Stimulated activated naive CD4-positive, alpha-beta T cell (primary cell): ENCODE results near the gene WFDC5.
A peak's percentile ranks its signal among the peaks of the same experiment; 100 is the strongest.
"Not testable (repeated sequence)": the region's sequence is repeated elsewhere in the genome, so short reads cannot be mapped to it uniquely, and the experiment has no call there.

Experiments used
- DNase-seq, 6 experiments: peaks; one replicate each; lab custom pipeline; 2025; lab: John Stamatoyannopoulos, UW

WFDC5 gene, protein sequence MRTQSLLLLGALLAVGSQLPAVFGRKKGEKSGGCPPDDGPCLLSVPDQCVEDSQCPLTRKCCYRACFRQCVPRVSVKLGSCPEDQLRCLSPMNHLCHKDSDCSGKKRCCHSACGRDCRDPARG

DNA sequence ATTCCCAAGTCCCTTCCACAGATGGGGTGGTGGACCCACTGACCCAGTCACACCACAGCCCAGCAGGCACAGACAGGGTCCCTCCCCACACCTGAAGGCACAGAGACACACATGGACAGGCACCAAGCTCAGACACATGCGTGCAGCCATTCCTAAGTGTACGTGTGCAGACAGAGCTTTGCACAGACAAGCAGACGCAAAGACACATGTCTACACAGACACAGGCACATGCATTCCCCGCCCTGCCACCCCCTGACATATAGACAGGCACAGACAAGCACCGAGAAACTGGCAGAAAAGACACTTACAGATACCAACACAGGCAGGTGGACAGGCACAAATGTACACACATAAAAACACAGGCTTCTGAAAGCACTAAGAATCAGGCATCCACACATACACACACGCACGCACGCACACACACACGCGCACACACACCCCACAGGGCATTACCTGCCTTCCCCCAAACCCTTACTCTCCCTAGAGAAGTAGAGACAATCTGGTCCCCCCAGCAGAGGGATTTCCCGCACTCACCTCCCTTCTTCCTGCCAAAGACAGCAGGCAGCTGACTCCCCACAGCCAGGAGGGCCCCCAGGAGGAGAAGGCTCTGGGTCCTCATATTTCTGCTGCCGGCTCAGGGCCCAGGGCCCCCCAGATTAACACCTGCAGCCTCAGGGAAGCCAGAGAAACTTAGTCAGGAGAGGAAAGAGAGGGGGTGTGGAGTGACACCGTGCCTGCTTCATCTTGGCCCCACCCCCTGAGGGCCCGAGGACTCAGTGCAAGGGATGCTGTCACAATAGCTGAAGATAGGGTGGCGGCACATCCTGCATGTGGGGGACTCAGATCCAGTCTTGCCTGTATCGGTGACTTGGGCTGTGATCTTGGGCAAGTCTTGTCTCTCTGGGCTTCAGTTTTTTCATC lies at the start of gene WFDC5:
Gene WFDC5, minus strand, starts transcription at position 710 of the 921 bp plus-strand sequence. Its CDS starts 91 bp downstream, at position 619.
- no peak for DNase-seq

DNA sequence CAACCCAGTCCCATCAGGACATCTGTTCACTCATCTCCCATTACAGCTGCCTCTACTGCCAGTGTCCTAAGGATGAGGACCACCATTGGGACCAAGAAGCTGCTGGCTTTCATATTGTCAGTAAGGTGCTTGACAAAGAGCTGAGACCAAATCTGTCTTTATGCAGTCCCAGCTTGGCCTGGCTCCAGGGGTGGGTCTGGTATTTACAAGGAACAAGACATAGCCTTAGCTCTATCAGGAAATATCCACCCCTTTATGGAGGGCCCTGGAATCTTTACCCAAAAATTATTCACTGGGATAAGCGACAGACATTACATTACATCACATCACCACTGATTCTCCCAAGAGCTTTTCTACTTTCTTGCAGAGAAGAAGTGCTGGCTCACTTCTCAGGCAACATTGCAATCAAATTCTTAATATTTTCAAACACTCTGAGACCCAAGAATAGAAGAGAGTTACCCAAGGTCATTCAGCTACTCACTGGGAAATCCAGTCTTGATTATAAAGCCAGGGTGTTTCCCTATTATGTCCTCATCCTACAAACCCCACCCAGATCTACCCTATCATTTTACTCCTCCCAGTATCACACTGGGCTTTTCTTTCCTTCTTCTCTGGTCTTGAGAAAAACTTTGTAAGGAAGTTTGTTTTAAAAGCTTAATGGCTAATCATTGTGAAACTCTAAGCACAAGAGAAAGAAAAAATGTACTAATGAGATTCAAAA lies 48.3 kb upstream of the WFDC5 start:
- DNase-seq, result no peak

DNA sequence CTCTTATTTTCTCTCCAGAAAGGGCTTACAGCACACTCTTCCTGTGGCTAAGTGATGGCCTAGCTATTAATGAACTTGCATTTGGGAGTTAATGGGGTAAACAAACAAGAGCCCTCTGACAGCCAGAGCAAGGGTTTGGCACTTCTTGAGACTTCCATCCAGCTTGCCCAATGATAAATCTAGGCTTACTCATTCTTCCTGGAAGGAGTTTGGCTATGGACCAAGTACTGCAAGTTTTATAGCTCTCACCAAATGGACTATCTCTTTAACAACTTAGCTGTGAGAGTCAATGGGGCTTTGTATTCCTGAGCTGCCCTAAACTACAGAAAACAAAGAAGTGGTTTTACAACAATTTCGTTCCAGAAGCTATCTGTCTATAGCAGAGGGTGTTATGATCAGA lies 43.0 kb upstream of the WFDC5 start:
- no peak for DNase-seq

DNA sequence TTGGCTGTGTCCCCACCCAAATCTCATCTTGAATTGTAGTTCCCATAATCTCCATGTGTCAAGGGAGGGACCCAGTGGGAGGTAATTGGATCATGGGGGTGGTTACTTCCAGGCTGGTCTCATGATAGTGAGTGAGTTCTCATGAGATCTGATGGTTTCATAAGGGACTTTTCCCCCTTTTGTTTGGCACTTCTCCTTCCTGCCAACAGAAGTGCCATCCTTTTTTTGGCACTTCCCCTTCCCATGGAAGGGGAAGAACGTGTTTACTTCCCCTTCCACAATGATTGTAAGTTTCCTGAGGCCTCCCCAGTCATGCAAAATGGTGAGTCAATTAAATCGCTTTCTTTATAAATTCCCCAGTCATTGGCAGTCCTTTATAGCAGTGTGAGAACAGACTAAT lies 41.7 kb upstream of the WFDC5 start:
- no peak for DNase-seq

DNA sequence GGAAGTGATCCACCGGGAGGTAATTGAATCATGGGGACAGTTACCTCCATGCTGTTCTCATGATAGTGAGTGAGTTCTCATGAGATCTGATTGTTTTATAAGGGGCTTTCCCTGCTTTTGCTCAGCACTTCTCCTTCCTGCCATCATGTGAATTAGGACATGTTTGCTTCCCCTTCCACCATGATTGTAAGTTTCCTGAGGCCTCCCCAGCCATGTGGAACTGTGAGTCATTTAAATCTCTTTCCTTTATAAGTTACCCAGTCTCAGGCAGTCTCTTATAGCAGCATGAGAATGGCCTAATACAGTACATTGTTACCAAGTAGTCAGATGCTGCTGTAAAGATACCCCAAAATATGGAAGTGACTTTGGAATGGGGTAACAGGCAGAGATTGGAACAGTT lies 39.8 kb upstream of the WFDC5 start:
- not testable (repeated sequence) for DNase-seq

DNA sequence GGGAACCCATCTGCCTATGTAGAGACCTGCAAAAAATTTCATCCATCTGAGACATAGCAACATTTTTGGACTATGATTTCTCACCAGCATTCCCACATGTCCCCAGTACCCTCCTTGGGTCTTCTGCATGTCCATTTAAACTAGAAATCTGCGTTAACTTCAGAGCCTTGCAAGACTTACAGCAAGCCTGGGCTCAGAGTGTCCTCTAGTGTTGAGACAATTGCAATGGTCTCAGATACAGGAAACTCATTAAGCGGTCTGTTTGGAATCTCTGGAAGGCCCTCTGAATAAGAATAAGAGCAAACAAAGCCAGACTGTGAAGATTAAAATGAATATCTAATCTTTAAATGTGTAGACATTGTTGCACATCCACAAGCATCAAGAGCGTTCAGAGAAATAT lies 39.2 kb upstream of the WFDC5 start:
- DNase-seq, result no peak

DNA sequence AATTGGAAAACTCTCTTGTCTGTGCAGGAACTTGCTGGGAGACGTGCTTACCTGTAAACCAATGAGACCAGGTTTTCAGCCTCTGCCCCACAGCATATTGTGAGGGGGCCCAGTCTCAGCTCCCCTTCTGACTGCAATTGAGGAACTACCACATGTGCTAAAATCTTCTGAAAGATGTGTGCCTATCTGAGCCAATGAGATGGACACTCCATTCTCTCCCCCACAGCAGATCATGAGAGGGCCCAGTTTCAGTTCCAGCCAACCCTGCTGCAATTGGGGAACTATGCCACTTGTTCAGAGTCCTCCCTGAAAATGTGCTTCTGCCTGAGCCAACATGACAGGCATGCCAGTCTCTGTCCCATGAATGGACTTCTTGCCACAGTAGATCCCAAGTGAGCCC lies 38.8 kb upstream of the WFDC5 start:
- DNase-seq, result no peak

DNA sequence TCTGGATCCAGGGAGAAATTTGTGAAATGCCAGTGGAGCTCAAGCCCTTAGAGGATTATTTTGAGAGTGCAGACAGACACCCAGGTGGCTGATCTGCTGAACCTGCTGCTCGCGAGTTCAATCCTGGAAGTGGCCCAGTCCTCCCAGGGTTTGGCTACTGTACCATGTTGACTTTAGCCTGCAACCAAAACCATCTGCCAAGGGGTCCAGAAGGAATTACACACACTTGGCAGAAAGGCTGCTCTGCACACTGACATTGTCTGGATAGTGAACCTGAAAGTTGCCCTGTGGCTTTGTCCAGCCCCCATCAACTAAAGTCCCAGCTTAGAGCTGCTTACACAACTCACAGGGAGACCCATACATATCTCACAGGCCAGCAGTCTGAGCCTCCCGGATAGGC lies 38.2 kb upstream of the WFDC5 start:
- no peak for DNase-seq

DNA sequence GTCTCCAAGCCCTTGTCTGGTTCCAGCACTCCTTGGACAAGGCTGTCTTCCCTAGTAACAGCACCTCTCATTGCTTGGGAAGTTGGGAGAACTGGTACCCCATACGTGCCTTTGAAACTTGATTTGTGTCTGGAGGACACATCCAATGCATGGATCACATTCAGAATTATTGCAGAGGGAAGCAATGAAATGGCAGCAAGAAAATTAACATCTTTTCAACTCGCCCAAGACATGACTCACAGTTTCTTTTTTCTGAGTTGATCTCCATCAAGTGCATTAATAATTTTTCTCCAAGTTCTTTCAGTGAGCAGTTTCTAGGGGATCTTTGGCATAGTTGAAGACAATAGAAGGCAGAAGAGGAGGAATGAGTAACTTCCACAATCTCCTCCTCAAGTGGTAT lies 37.4 kb upstream of the WFDC5 start:
- DNase-seq, result no peak

DNA sequence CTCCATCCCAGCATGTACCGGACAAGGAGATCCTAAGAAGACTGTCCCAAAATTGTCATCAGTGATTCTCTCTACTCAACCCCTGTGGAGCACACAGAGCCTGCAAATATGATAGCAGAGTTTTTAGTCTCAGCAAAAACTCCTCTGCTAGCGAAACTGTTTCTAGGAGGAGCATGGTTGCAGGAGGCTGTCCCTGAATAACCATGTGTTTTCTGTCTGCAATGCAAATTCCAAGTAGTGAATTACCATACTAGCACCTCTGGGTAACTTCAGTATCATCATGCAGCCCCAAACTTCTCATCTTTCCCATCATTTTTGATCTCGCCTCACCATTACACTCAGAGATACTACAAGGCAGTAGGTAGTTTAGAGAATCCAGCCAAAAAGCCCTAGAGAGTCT lies 34.1 kb upstream of the WFDC5 start:
- DNase-seq, result no peak

DNA sequence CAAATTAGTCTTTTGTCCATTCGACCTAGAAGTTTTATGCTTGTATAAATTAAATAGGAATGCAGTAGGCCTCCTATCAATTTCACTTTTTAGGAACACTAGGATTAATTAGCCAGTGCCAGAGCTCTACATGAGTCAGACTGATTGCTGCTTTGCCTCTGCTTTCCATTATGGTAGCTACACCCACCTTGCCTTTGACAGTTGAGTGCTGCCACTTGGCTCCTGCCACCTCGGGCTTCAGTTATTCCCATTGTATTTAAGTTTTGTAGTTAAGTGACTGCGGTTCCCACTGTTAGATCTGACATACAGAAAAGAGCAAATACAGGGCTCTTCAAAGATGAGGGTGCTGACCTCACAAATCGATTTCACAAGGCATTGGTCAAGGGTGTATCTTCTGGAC lies 25.9 kb upstream of the WFDC5 start:
- DNase-seq, result no peak

DNA sequence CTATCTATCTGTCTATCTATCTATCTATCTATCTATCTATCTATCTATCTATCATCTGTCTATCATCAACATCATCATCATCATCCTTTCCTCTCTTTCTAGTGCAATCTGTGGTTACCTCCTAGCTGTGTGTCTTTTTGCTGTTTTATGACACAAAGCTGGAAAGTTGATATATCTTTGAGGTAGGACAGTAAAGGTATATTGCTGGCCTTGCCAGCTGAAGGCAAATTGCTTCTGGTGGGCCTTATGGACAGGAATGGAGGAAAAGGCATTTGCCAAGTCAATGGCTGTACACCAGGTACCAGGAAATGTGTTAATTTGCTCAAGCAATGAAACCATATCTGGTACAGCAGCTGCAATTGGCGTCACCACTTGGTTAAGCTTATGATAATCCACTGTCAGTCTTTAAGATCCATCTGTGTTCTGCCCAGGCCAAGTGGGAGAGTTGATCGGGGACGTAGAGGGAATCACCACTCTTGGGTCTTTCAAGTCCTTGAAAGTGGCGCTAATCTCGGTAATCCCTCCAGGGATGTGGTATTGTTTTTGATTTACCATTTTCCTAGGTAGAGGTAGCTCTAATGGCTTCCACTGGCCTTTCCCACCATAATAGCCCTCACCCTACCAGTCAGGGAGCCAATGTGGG lies 24.9 kb upstream of the WFDC5 start:
- DNase-seq, result not testable (repeated sequence)

DNA sequence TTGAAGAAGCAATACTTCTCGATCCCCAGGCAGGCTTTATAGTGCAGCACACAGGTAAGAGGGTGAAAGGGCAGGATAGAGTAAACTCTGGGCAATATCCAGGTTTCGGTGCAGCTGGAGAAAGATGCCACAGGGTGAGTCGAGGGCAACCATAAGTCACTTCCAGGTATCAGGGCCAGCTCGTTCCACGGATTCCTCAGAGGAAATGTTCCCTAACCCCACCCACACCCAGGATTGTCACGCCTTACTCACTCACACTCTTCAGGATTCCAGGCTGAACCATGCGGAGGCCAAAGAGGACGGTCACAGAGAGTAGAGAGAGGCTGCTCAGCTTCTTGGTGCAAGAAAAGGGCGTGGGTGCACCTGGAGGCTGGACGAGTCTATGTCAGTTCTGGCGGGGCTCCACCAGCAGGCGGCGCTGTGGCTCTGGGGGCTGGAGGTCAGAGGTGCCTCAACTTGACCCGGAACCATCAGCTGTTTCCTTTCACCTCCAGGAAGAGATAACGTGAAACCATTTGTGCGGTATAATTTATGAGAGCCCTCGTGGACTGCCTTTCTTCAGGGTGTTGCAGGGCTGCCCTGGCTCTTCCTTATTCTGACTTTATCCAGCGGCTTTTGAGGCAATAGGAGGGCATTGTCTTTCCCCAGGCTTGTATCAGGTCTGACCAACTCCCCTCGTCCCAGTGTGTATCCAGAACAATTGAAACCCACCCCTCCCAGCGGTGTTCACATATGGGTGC lies 23.8 kb upstream of the WFDC5 start:
- peak in 3 of 6 experiments; percentile 2 to 6 (median 3) for DNase-seq

DNA sequence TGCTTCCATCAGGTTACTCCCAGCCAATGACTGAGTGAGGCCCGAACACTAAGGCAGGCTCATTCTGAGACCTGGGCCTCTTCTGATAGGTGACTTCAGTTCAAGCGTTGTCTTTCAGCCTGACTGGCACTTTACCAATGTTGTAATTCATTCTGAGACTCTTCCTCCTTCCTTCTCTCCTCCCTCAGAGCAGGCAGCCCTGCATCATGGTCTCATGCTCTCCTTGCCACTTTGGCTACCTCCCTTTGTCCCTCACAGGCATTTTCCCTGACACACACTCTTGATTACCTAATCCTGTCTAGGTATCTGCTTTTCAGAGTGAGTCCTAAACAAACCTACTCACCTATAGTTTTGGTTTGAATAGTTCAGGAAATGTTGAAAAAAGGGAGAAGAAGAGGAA lies 21.9 kb upstream of the WFDC5 start:
- no peak for DNase-seq

DNA sequence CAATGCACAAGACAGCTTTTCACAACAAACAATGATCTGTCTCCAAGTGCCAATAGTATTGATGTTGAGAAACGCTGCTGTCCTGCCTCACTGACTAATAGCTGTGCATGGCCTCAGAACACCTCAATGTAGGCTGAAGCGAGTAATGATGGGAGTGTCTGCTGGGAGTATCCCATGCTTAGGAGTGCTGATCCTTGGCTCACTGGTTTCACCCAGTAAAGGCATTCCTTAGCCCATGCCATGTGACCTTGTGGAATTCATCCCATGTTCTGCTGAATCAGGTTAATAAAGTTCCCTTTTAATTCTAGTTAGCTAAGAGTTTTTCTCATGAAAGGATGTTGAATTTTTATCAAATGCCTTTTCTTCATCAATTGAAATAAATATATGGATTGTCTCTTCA lies 13.1 kb upstream of the WFDC5 start:
- DNase-seq, result no peak

DNA sequence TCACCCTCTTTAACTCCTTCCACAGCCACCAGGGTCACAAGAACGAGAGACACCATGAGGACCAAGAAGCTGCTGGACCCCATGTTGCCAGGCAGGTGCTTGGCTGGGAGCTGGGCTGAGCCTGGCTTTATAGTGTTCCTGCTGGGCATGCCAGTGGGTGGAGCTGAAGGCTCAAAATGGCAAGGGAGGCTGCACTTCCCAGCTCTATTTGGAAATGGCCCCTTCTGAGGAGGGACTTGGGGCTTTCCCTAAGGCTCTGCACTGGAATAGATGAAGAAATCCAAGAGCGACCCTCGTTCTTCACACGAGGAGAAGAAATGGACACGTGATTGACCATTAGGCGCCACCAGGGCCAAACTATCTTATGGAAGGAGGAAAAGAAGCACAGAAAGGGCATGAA lies 9.4 kb upstream of the WFDC5 start, which contains the start of gene WFDC12:
Gene WFDC12, minus strand, starts transcription at position 101 of the 400 bp plus-strand sequence. Its CDS starts 18 bp downstream, at position 83.
- DNase-seq, result no peak

DNA sequence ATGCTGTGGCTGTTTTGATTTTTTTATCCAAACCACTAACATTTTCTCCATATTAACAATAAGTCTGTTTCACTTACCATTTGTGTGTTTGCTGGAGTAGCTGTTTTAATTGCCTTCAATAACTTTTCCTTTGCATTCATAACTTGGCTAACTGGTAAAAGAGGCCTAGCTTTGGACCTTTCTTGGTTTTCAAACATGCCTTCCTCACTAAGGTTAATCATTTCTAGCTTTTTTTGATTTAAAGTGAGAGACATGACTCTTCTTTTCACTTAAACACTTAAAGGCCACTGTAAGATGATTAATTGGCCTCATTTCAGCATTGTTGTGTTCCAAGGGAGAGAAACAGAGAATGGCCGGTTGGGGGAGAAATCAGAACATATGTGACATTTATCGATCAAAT lies 6.4 kb upstream of the WFDC5 start:
- DNase-seq, result no peak

DNA sequence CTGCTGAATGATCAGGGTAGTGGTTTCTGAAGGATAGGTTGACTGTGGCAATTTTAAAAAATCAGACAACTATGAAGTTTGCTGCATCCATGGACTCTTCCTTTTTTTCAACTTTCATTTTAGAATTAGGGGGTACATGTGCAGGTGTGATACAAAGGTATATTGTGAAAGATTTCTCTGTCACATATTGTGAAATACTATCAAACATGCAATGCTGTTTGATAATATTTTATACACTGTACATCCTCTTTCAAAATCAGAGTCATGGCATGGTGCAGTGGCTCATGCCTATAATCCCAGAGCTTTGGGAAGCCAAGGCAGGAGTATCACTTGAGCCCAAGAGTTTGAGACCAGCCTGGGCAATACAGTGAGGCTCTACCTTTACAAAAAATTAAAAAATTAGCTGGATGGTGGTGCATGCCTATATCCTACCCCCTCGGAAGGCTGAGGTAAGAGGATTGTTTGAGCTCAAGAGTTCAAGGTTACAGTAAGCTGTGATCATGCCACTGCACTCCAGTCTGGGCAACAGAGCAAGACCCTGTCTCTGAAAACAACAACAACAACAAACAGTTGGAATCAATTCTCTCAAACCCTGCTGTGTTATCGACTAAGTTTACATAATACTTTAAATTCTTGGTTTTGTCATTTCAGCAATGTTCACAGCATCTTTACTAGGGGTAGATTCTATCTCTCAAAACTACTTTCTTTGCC lies 4.7 kb upstream of the WFDC5 start:
- no peak for DNase-seq

DNA sequence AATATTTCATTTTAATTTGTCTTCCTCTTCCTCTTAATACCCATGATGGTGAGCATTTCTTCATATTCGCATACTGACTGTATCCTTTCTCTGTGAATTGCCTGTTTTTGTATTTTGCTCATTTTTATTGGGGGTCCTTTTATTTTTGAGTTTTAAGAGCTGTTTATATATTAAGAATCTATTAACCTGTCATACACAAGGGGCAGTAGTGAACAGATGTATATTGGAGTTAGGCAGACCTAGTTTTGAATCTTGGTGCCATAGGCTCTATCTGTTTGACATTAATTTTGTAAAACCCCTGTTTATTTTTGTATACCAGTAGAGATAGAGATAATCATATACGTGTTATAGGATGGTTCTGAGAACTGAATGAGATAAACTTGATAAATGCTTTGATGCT lies 3.1 kb upstream of the WFDC5 start:
- DNase-seq, result no peak

DNA sequence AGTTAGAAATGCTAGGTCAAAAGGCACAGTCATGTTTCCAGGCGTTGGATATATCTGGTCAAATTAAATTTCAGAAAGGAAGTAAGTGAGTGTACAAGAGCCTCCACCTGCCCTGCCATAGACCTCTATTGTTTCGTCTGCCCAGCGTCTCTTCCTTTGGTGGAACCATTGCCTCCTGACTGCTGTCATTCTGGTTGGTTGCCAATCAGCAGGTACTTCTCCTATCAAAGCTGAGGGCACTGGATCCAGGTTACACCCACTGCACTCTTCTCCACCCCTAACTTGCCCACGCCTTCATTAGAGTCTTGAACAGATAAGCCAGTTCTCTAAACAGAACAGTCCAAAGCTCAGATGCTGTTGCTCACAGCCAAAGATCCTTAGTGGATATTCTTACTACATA lies 2.6 kb upstream of the WFDC5 start:
- no peak for DNase-seq

DNA sequence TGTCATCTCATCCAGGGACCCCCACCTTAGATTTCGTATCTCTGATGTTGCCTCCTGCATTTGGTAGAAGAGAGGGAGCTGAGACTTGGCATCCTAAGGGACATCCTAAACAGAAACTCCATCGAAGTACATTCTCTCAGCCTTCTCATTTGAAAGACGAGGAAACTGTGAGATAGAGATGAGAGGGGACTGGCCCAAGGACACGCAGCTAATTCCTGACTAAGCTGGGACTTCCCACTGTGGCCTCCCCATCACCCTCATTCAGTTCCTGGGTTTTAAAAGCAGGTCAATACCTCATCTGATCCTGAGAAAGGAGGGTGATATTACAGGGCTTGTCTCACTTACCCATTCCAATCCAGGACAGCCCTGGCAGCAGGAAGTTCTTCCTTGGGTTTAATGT lies 855 bp upstream of the WFDC5 start:
- no peak for DNase-seq
